GM12801 (cell line): Measurements from ENCODE around the gene C3orf20.

Experiments used
- TF ChIP-seq, protein P1 (sequence below): IDR thresholded peaks from one replicate; pipeline ENCODE4 v1.5.1; 2011; ENCODE audit warnings: control low read depth; ENCODE audit not compliant: insufficient read length; ENCODE audit errors: extremely low read depth

The C3orf20 gene

DNA sequence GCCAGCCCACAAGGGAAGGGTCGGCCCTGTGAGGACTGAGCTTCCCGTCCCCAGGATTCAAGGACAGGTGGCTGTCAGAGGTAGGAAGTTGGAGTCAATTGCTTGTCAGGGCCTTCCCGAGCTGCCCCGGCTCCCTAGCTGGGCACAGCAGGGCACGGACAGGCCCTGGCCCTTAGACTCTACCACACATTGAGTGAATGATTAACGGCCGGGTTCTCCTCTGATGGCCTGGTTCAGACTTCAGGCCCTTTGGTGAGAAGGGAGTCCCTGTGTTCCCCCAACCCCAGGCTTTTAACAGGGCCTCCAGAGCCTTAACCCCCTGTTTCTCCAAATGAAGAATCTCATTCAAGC, 127.4 kb downstream of the C3orf20 start:
- TF ChIP-seq, protein P1, sequence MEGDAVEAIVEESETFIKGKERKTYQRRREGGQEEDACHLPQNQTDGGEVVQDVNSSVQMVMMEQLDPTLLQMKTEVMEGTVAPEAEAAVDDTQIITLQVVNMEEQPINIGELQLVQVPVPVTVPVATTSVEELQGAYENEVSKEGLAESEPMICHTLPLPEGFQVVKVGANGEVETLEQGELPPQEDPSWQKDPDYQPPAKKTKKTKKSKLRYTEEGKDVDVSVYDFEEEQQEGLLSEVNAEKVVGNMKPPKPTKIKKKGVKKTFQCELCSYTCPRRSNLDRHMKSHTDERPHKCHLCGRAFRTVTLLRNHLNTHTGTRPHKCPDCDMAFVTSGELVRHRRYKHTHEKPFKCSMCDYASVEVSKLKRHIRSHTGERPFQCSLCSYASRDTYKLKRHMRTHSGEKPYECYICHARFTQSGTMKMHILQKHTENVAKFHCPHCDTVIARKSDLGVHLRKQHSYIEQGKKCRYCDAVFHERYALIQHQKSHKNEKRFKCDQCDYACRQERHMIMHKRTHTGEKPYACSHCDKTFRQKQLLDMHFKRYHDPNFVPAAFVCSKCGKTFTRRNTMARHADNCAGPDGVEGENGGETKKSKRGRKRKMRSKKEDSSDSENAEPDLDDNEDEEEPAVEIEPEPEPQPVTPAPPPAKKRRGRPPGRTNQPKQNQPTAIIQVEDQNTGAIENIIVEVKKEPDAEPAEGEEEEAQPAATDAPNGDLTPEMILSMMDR: no peak

DNA sequence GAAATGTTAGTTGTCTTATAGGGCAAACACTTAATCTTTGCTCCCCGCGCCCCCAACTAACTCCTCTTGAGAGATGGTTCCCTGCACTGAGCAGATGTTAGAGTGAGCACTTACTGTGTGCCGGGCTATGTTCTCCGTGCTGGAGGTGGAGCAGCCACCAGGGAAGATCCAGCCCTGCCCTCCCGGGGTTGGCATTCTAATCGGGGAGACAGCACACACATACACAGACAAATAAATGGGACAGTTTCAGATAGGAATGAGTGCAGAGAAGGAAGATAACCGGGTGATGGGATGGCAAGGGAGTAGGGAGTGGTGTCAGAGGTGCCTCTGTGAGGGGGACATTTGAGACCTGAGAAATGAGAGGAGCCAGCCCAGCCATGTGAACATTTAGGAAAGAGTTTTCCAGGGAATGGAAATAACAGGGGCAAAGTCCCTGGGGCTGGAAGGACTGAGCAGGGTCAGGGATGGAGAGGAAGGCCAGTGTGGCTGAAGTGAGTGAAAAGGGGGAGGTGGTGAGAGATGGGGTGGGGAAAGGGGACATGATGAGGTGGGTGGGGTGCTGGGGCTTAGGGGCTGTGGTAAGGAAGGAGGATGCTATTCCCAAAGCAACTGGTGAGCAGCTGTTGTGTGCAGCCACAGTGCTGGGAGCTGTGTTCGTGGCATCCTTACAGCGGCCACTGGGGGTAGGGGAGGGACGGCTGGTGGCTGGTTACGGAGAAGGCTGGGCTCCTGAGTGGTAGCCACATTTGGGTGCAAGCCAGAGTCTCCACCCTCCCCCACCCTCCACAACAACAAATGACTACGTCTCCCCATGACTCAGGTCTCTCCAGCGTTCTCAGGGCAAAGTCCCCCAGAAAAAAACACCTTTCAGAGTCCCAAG, 128.4 kb downstream of the C3orf20 start:
- TF ChIP-seq, protein P1: no peak

DNA sequence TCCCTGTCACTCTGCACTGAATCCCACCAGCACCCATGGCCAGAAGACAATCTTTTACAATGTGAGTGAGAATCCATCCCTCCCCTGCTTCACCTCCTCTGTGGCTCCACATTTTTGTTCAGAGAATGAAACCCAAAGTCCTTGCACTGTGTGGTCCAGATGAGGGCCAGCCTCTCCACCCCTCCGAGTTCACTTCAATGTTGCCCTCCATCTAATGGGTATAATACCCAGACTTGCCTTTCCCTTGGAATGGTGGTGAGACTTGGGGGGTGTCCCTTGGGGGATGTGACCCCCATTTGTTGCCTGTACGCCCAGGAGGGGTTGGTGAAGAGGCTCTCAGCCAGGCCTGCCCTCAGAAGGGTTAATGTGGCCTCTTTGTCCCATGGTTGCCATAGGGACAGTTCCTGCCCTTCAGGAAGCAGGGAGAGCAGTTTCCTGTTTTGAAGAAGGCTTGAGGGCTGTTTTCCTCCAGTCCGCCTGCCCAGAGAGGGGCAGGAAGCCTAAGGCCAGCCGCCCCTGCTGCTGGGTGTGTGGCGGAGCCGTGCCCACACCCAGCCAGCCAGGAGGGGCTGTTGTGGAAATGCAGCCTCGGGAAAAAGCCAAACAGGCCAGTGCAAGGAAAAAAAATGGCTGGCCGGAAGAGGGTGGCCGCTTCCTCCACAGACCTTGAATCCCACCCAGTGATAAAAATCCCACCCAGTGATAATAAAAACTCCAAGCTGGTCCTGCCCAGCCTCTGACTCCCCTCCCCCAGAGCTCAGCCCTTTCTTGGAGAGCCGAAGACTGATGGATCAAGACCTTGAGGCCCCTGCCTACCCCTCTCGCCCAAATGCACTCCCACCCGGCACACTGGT, 129.3 kb downstream of the C3orf20 start:
- TF ChIP-seq, protein P1: no peak

DNA sequence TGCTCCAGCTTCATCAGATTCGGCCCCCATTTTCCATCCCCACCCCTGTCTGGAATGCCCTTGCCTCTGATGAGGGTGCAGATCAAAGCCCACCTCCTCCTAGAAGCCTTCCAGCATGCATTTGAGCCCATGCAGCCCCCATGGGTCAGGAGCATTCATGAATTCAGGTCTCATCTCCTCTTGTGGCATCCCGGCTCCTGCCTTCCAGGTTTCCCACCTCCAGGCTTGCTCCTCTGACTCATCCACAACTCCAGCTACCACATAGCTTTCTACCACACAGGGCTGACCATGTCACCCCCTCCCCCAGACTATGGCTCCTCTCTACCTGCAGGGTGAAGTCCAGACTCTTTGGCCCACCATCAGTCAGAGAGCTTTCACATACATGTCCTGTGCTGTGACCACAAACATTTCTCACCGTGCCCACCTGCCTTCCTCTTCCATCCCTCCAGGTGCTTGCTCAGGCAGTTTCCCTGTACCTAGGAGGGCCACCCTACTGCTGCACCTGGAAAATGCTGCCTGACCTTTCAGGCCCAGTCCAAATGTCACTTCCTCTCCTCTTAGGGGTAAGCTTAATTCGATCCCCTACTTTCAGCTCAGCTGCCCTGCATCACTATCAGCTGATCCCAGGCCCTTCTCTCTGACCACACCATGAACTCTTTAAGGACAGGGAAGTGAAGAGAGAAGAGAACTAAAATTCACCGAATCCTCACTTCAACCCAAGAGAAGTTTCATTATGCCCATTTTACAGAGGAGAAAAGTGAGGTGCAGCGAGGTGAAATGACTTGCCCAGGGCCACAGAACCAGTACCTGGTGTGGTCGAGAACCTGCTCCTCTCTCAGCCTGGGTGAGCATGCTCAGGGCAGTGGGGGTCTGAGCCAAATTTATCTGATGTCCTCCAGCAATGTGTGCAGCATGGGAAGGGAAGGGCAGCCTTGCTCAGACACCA, 130.2 kb downstream of the C3orf20 start:
- TF ChIP-seq, protein P1: no peak

DNA sequence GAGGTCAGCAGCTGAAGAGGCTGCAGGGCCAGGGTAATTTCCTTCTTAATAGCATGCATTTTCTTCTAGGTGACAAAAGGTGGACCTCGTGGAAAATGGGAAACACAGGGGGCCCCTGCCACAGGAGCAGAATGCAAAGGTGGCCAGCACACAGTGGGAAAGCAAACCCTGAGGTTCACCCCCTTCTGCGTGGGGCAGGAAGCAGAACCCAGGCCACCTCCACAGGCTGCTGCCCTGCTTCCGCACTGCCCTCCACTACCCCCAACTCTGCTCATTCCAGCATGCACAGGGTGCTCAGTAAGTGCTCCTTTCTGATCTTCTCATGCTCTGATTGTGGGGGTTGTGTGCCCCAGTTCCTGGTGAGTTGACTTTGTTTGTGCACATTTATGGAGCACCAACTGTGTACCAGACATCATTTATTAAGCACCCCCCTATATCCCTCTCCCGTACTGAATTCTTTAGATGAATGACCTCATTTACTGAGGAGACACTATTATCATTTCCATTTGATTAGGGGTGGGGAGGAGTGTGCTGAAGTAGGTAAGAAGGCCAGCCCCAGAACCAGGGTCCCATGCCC, 131.1 kb downstream of the C3orf20 start:
- TF ChIP-seq, protein P1: no peak

DNA sequence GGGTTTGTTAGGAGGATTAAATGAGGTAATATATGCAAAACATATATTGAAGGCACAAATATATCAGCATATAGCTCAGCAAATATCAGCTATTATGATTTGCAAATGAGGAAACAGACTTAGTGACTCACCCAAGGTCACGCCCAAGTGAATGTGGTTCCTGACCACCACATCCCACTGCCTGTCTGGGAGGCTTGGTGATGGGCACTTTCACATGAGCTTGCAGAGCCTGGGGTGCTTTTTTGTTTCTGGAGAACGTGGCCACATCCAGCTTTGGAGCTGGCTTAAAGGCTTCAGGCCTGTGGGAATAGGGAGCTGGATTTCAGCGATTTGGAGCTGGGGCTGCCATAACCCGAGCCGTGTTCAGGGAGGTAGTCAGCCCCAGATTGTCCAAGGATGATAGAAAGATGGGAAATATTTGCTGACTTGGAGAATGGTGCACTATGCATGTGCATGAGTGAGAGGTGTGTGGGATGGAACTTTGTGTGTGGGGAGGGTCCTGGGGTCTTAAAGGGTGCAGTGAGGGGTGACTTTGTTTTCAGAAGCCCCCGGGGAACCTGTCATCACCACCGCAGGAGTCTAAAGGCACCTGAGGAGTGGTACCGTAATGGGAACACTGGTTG, 131.8 kb downstream of the C3orf20 start:
- TF ChIP-seq, protein P1: no peak
